ENCODE results near the gene FANK1. TPM values are rescaled to one million over a fixed set of nuclear protein-coding genes. Genes with fewer than 3 reads are reported as not detected.

FANK1 gene
- total RNA-seq, 1 donor from 2014 or later, result 9.4 TPM

GRCh38 chr10:126036515-126036914 lies 140.2 kb downstream of the FANK1 start:
- no peak overlapping the region for H3K27ac Mint-ChIP-seq (ENCODE audit: unreplicated experiment)
- peaks cover 3% of the 10 kb centered on the region for H3K27me3 Mint-ChIP-seq (ENCODE audit: unreplicated experiment)
- no peak for DNase-seq (ENCODE audit: low spot score)
- H3K9me3 Mint-ChIP-seq (ENCODE audit: unreplicated experiment), result no peaks in the 10 kb centered on the region
- TF ChIP-seq CTCF (IDR thresholded peaks at IDR 0.05; ENCODE audit: unreplicated experiment), result no peak
- no peak overlapping the region for H3K4me3 Mint-ChIP-seq (ENCODE audit: unreplicated experiment)
- peaks cover 16% of the 10 kb centered on the region for H3K4me1 Mint-ChIP-seq (ENCODE audit: unreplicated experiment)
- H3K36me3 Mint-ChIP-seq (ENCODE audit: low read depth, unreplicated experiment), result peaks cover 36% of the 10 kb centered on the region

DNA sequence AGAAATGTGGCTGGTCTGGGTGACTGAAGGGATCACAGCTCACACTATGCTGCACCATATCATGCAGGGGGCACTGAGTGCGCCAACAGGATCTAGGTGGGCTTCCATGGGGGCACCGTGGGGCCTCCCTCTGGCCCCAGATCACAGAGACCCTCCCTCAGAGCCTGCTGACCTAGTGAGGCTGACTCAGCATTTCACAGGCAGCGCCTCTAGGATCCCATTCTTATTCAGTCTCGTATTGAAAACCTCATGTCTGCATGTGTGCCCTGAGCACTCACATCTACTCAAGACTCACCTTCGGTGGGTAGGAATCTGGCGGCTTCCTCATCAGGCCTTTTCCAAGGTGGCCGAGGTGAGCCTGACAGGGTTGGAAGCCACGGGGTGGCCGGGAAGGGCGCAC lies 141.6 kb downstream of the FANK1 start:
- Mint-ChIP-seq H3K27me3 (ENCODE audit: unreplicated experiment) (peaks cover 3% of the 10 kb centered on the region), H3K4me1 (ENCODE audit: unreplicated experiment) (peaks cover 30% of the 10 kb centered on the region), H3K36me3 (ENCODE audit: low read depth, unreplicated experiment) (peaks cover 40% of the 10 kb centered on the region), H3K9me3 (ENCODE audit: unreplicated experiment) (no peaks in the 10 kb centered on the region), H3K4me3 (ENCODE audit: unreplicated experiment) (no peak overlapping the region), H3K27ac (ENCODE audit: unreplicated experiment) (no peak overlapping the region)
- TF ChIP-seq CTCF (IDR thresholded peaks at IDR 0.05; ENCODE audit: unreplicated experiment), result no peak
- no peak for DNase-seq (ENCODE audit: low spot score)

DNA sequence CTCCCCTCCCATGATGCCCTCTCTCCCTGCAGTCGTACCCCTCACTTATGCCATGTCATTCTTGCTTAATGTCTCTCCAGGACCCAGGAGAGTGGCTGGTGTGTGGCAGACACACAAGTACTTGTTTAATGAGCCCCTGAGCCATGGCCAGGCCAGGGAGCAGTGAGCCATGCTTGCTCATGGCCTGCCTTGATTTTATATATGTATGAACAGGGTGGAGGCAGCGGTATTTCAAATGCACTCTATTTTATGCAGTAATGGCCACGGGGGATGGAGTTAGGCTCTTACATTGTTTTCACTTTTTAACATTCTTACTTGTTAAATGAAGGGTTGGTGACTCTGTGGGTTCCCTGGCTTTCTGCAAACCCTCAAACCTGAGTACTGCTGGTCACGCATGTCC lies 144.8 kb downstream of the FANK1 start:
- Mint-ChIP-seq H3K4me1 (ENCODE audit: unreplicated experiment) (peaks cover 51% of the 10 kb centered on the region), H3K27me3 (ENCODE audit: unreplicated experiment) (peaks cover 10% of the 10 kb centered on the region), H3K4me3 (ENCODE audit: unreplicated experiment) (peak overlapping the region; percentile 60), H3K9me3 (ENCODE audit: unreplicated experiment) (no peaks in the 10 kb centered on the region), H3K27ac (ENCODE audit: unreplicated experiment) (peak overlapping the region; percentile 100), H3K36me3 (ENCODE audit: low read depth, unreplicated experiment) (peaks cover 27% of the 10 kb centered on the region)
- TF ChIP-seq CTCF (IDR thresholded peaks at IDR 0.05; ENCODE audit: unreplicated experiment), result no peak
- DNase-seq (ENCODE audit: low spot score), result no peak

GRCh38 chr10:126041804-126042231 lies 145.5 kb downstream of the FANK1 start:
- no peak overlapping the region for H3K4me3 Mint-ChIP-seq (ENCODE audit: unreplicated experiment)
- peak overlapping the region; percentile 100 for H3K27ac Mint-ChIP-seq (ENCODE audit: unreplicated experiment)
- peaks cover 27% of the 10 kb centered on the region for H3K36me3 Mint-ChIP-seq (ENCODE audit: low read depth, unreplicated experiment)
- no peak for TF ChIP-seq CTCF (IDR thresholded peaks at IDR 0.05; ENCODE audit: unreplicated experiment)
- H3K4me1 Mint-ChIP-seq (ENCODE audit: unreplicated experiment), result peaks cover 51% of the 10 kb centered on the region
- peaks cover 10% of the 10 kb centered on the region for H3K27me3 Mint-ChIP-seq (ENCODE audit: unreplicated experiment)
- DNase-seq (ENCODE audit: low spot score), result peak; percentile 81
- no peaks in the 10 kb centered on the region for H3K9me3 Mint-ChIP-seq (ENCODE audit: unreplicated experiment)

DNA sequence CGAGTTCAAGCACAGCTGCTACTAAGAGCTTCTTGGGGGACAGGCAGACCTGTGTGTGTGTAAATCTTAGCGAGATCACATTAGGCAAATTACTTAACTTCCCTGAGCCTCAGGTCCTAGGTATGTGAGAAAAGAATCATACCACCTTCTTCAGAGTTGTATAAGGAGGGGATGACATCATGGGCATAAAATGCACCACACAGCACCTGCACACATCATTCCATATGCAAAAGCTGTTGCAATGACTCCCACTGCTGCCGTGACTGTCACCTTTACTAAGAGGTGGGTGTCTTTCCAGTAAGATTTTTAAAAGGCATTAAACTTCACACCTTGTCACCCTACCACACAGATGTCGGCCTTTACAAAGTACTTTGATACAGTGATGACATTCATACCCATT lies 146.0 kb downstream of the FANK1 start:
- H3K36me3 Mint-ChIP-seq (ENCODE audit: low read depth, unreplicated experiment), result peaks cover 26% of the 10 kb centered on the region
- no peak for DNase-seq (ENCODE audit: low spot score)
- peak overlapping the region; percentile 100 for H3K27ac Mint-ChIP-seq (ENCODE audit: unreplicated experiment)
- TF ChIP-seq CTCF (IDR thresholded peaks at IDR 0.05; ENCODE audit: unreplicated experiment), result no peak
- peaks cover 10% of the 10 kb centered on the region for H3K27me3 Mint-ChIP-seq (ENCODE audit: unreplicated experiment)
- H3K4me1 Mint-ChIP-seq (ENCODE audit: unreplicated experiment), result peaks cover 51% of the 10 kb centered on the region
- no peaks in the 10 kb centered on the region for H3K9me3 Mint-ChIP-seq (ENCODE audit: unreplicated experiment)
- H3K4me3 Mint-ChIP-seq (ENCODE audit: unreplicated experiment), result no peak overlapping the region
